NT2/D1 (cell line): ENCODE results near the gene DNMT3L.
"Not testable (repeated sequence)": the region's sequence is repeated elsewhere in the genome, so short reads cannot be mapped to it uniquely, and the experiment has no call there.

ENCODE experiments used
- SUZ12 ChIP-seq: IDR thresholded peaks from 2 replicates; pipeline ENCODE4 v1.6.1; 2011; ENCODE audit not compliant: insufficient read length, insufficient read depth; ENCODE audit errors: extremely low read depth
- YY1 ChIP-seq: IDR thresholded peaks from 2 replicates; pipeline ENCODE4 v1.6.1; 2011; ENCODE audit not compliant: insufficient read length, insufficient read depth
- ZNF274 ChIP-seq: IDR thresholded peaks from 2 replicates; pipeline ENCODE4 v1.6.1; 2011; ENCODE audit warnings: mild to moderate bottlenecking, low read depth, low read length

DNA sequence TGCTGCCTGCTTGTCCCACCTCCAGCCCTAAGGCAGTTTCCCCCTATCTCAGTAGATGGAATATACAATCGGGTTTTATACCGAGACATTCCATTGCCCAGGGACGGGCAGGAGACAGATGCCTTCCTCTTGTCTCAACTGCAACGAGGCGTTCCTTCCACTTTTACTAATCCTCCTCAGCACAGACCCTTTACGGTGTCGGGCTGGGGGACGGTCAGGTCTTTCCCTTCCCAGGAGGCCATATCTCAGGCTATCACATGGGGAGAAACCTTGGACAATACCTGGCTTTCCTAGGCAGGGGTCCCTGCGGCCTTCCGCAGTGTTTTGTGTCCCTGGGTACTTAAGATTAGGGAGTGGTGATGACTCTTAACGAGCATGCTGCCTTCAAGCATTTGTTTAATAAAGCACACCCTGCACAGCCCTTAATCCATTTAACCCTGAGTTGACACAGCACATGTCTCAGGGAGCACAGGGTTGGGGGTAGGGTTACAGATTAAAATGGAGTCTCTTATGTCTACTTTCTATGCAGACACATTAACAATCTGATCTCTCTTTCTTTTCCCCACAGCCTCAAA is 21.6 kb upstream of the DNMT3L start:
- TF ChIP-seq ZNF274, YY1, SUZ12: not testable (repeated sequence)
